Peyer's patch (tissue), 4 donors: Measurements from ENCODE around the gene NDUFAF5.

Experiments
- POLR2A ChIP-seq, 2 donors: fragments of 450-650 bp; IDR thresholded peaks; one replicate each; pipeline ENCODE4 v1.5.1; 2017; ENCODE audit warnings: antibody characterized with exemption in 2 of 2, mild to moderate bottlenecking in 2 of 2, moderate library complexity in 2 of 2
- TF ChIP-seq, protein P1 (sequence below), 6 experiments: fragments of 450-650 bp in 4 of 6; fragments of 200-600 bp in 2 of 6; sonication (generic) in 1 of 6; IDR thresholded peaks; one replicate each; pipeline ENCODE4 v1.5.1; 2017 to 2019; ENCODE audit warnings: antibody characterized with exemption in 6 of 6, mild to moderate bottlenecking in 3 of 6, moderate library complexity in 1 of 6

DNA sequence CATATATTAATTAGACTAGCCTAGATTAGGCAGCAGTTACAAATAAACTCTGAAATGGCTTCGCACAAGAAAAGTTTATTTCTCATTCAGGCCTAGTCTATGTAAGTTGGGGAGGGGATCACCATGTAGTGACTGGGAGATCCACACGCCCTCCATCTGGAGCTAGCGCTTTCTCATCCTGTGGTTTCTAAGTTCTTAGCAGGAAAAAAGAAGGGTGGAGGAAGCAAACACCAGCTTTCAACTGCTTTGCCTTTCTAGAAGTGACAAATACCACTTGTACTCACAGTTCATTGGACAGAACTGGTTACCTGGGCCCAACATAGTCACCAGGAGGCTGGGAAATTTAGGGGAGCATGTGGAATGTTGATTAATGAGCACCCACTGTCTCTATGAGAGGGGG lies 46.6 kb downstream of the NDUFAF5 start:
- TF ChIP-seq POLR2A (IDR thresholded peaks at IDR 0.05), result no peak
- TF ChIP-seq, protein P1, sequence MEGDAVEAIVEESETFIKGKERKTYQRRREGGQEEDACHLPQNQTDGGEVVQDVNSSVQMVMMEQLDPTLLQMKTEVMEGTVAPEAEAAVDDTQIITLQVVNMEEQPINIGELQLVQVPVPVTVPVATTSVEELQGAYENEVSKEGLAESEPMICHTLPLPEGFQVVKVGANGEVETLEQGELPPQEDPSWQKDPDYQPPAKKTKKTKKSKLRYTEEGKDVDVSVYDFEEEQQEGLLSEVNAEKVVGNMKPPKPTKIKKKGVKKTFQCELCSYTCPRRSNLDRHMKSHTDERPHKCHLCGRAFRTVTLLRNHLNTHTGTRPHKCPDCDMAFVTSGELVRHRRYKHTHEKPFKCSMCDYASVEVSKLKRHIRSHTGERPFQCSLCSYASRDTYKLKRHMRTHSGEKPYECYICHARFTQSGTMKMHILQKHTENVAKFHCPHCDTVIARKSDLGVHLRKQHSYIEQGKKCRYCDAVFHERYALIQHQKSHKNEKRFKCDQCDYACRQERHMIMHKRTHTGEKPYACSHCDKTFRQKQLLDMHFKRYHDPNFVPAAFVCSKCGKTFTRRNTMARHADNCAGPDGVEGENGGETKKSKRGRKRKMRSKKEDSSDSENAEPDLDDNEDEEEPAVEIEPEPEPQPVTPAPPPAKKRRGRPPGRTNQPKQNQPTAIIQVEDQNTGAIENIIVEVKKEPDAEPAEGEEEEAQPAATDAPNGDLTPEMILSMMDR (IDR thresholded peaks at IDR 0.05), result no peak
